GM18867 (cell line): ENCODE measurements around the gene CHRNA5.

Experiments used
- ATAC-seq: cut with Tn5 transposase; IDR thresholded peaks from one replicate; pipeline ENCODE4 v1.9.1; 2021; ENCODE audit warnings: mild to moderate bottlenecking, moderate library complexity; ENCODE audit not compliant: unreplicated experiment

CHRNA5 gene

GRCh38 chr15:78636378-78636859, 71.1 kb downstream of the CHRNA5 start:
- ATAC-seq: no peak

GRCh38 chr15:78637776-78638435, 72.6 kb downstream of the CHRNA5 start:
- no peak for ATAC-seq

- ATAC-seq: no peak
Measured at GRCh38 chr15:78638658-78639314, 73.5 kb downstream of the CHRNA5 start.

- ATAC-seq: no peak
Measured at GRCh38 chr15:78640527-78641101, 75.3 kb downstream of the CHRNA5 start.

GRCh38 chr15:78641102-78641748, 75.9 kb downstream of the CHRNA5 start, which contains the start of gene CHRNB4:
CHRNB4 (minus strand) TSS chr15:78641210; CDS start chr15:78641133, 77 bp downstream.
- ATAC-seq: no peak

GRCh38 chr15:78641749-78642275, 76.5 kb downstream of the CHRNA5 start:
- no peak for ATAC-seq

GRCh38 chr15:78642331-78642730, 77.0 kb downstream of the CHRNA5 start:
- no peak for ATAC-seq
